OCI-LY1 (cell line): ENCODE data around the gene PCED1B.

Source experiments
- H2AFZ ChIP-seq: fragments of 200-600 bp; sonication (generic), shearing (Covaris generic); 2 replicates; pipeline ENCODE4 v1.6.0; 2014; ENCODE audit warnings: antibody characterized with exemption, mild to moderate bottlenecking, low read length
- H3F3A ChIP-seq: fragments of 200-600 bp; sonication (generic), shearing (Covaris generic); 2 replicates; pipeline ENCODE4 v1.6.0; 2014; ENCODE audit warnings: mild to moderate bottlenecking, antibody characterized with exemption, low read length, moderate library complexity; ENCODE audit not compliant: insufficient read depth
- H3K27ac ChIP-seq: fragments of 200-600 bp; sonication (generic); 2 replicates; pipeline ENCODE4 v1.5.1; 2014; ENCODE audit warnings: low read length, mixed run types, mild to moderate bottlenecking, low read depth; ENCODE audit not compliant: poor library complexity, severe bottlenecking
- H3K27me3 ChIP-seq: fragments of 200-600 bp; sonication (generic); 2 replicates; pipeline ENCODE4 v1.6.0; 2014; ENCODE audit warnings: antibody characterized with exemption, mild to moderate bottlenecking, low read length, moderate library complexity; ENCODE audit not compliant: insufficient read depth
- H3K36me3 ChIP-seq: fragments of 200-600 bp; sonication (generic); 2 replicates; pipeline ENCODE4 v1.6.1; 2014; ENCODE audit warnings: mild to moderate bottlenecking, antibody characterized with exemption, low read length, moderate library complexity, mixed read lengths; ENCODE audit not compliant: insufficient read depth
- H3K4me1 ChIP-seq: fragments of 200-600 bp; sonication (generic); 2 replicates; pipeline ENCODE4 v1.5.1; 2014; ENCODE audit warnings: mild to moderate bottlenecking, low read length, moderate library complexity; ENCODE audit not compliant: insufficient read depth, severe bottlenecking
- H3K4me2 ChIP-seq: fragments of 200-600 bp; sonication (generic), shearing (Covaris generic); 2 replicates; pipeline ENCODE4 v1.6.1; 2014; ENCODE audit warnings: low read length
- H3K4me3 ChIP-seq: fragments of 200-600 bp; sonication (generic); 2 replicates; pipeline ENCODE4 v1.5.1; 2014; ENCODE audit warnings: low read length, low read depth, mild to moderate bottlenecking, mixed read lengths; ENCODE audit not compliant: poor library complexity, severe bottlenecking
- H3K79me2 ChIP-seq: fragments of 200-600 bp; shearing (Covaris generic); 2 replicates; pipeline ENCODE4 v1.6.1; 2016; ENCODE audit warnings: mixed run types, low read length, mixed read lengths; ENCODE audit not compliant: insufficient read depth
- H3K9ac ChIP-seq: fragments of 200-600 bp; sonication (generic), shearing (Covaris generic); 2 replicates; pipeline ENCODE4 v1.6.1; 2014; ENCODE audit warnings: mild to moderate bottlenecking, low read length, mixed read lengths
- H3K9me2 ChIP-seq: fragments of 200-600 bp; sonication (generic), shearing (Covaris generic); 2 replicates; pipeline ENCODE4 v1.6.1; 2014; ENCODE audit warnings: low read depth, mild to moderate bottlenecking, low read length, mixed read lengths
- H3K9me3 ChIP-seq: fragments of 200-600 bp; shearing (Covaris generic); 2 replicates; pipeline ENCODE4 v1.6.1; 2014; ENCODE audit warnings: low read length, mixed read lengths
- H4K20me1 ChIP-seq: fragments of 200-600 bp; sonication (generic), shearing (Covaris generic); 2 replicates; pipeline ENCODE4 v1.6.0; 2016; ENCODE audit warnings: mild to moderate bottlenecking, low read length; ENCODE audit not compliant: insufficient read depth
- CTCF ChIP-seq: fragments of 200-600 bp; sonication (generic), shearing (Covaris generic); IDR thresholded peaks from 2 replicates; pipeline ENCODE4 v1.5.1; 2017; ENCODE audit warnings: mild to moderate bottlenecking, antibody characterized with exemption, low read length, moderate library complexity, mixed read lengths
- EZH2 ChIP-seq: fragments of 200-600 bp; sonication (generic), shearing (Covaris generic); IDR thresholded peaks from 2 replicates; pipeline ENCODE4 v1.8.0; 2017; ENCODE audit warnings: borderline replicate concordance, mixed run types, mild to moderate bottlenecking, antibody characterized with exemption, low read length, moderate library complexity, mixed read lengths

Gene PCED1B

GRCh38 chr12:47033081-47033480, 46.3 kb upstream of the PCED1B start:
- Histone ChIP-seq H3K9ac (no peak overlapping the region), H3K79me2 (no peaks in the 10 kb centered on the region), H3K4me3 (no peak overlapping the region), H3K4me1 (peaks cover 17% of the 10 kb centered on the region), H3K9me3 (no peaks in the 10 kb centered on the region), H3F3A (no peaks in the 10 kb centered on the region), H3K36me3 (no peaks in the 10 kb centered on the region), H3K4me2 (no peak overlapping the region), H3K9me2 (no peaks in the 10 kb centered on the region), H3K27ac (no peak overlapping the region), H2AFZ (no peak overlapping the region), H3K27me3 (no peaks in the 10 kb centered on the region), H4K20me1 (no peaks in the 10 kb centered on the region)
- TF ChIP-seq EZH2 = no peak
- TF ChIP-seq CTCF = no peak

GRCh38 chr12:47033789-47034555, 45.4 kb upstream of the PCED1B start:
- no peaks in the 10 kb centered on the region for H3K27me3 ChIP-seq
- H3K27ac ChIP-seq = no peak overlapping the region
- no peak for TF ChIP-seq EZH2
- TF ChIP-seq CTCF = no peak
- H4K20me1 ChIP-seq = no peaks in the 10 kb centered on the region
- H2AFZ ChIP-seq = no peak overlapping the region
- no peaks in the 10 kb centered on the region for H3K9me3 ChIP-seq
- H3K36me3 ChIP-seq = no peaks in the 10 kb centered on the region
- no peak overlapping the region for H3K4me2 ChIP-seq
- H3K79me2 ChIP-seq = no peaks in the 10 kb centered on the region
- H3K4me3 ChIP-seq = no peak overlapping the region
- no peaks in the 10 kb centered on the region for H3F3A ChIP-seq
- H3K4me1 ChIP-seq = peaks cover 17% of the 10 kb centered on the region
- H3K9me2 ChIP-seq = no peaks in the 10 kb centered on the region
- no peak overlapping the region for H3K9ac ChIP-seq

- H3K4me2 ChIP-seq = no peak overlapping the region
Observed at GRCh38 chr12:47034661-47035060, 44.8 kb upstream of the PCED1B start.

More at GRCh38 chr12:47034661-47035060, 44.8 kb upstream of the PCED1B start:
- no peaks in the 10 kb centered on the region for H3K79me2 ChIP-seq
- no peaks in the 10 kb centered on the region for H3K9me3 ChIP-seq
- no peaks in the 10 kb centered on the region for H3F3A ChIP-seq
- no peaks in the 10 kb centered on the region for H4K20me1 ChIP-seq
- H3K9ac ChIP-seq = no peak overlapping the region
- no peaks in the 10 kb centered on the region for H3K36me3 ChIP-seq
- H3K27ac ChIP-seq = no peak overlapping the region
- no peaks in the 10 kb centered on the region for H3K27me3 ChIP-seq
- H2AFZ ChIP-seq = no peak overlapping the region
- no peak for TF ChIP-seq EZH2
- TF ChIP-seq CTCF = no peak
- no peaks in the 10 kb centered on the region for H3K9me2 ChIP-seq
- H3K4me3 ChIP-seq = no peak overlapping the region
- peaks cover 17% of the 10 kb centered on the region for H3K4me1 ChIP-seq
